GM12892 (cell line): Measurements from ENCODE around the gene CLDN18.

Experiments used
- POLR2A ChIP-seq: IDR thresholded peaks from 2 replicates; pipeline ENCODE4 v1.6.1; 2011; ENCODE audit warnings: low read depth, low read length, control low read depth
- POLR2AphosphoS5 ChIP-seq: IDR thresholded peaks from 2 replicates; pipeline ENCODE4 v1.6.1; 2011; ENCODE audit warnings: low read depth, low read length, control low read depth

GRCh38 chr3:138012526-138012925 is 2.6 kb downstream of the CLDN18 start:
- TF ChIP-seq POLR2A (no peak), POLR2AphosphoS5 (no peak)
